Measurements from ENCODE around the gene OVOL1.

DNA sequence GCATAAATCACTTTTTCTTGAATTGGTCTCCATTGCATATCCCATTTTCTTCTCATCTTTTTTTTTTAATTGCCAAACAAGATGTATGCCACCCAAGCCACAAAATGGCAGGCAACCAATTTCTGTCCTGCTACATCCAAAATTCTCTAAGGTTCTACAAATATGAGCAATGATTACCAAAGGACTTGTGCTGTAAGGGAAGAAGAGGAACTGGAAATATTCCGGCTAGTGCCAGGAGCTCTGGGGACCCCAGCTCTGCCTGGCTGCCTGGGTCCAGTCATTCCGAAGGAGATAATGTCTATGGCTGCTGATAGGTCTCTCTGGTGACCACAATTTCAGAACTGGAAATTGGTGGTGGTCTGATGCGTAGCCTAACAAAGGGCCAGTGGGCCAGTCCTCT lies 29.8 kb downstream of the OVOL1 start:
- TF ChIP-seq POLR2AphosphoS5 (IDR thresholded peaks at IDR 0.05; ENCODE audit: borderline replicate concordance, low read depth, low read length): no peak
- no peak for TF ChIP-seq EZH2 (IDR thresholded peaks at IDR 0.05)
- no peak for TF ChIP-seq FOXP2 (optimal IDR thresholded peaks at IDR 0.05; ENCODE audit: control extremely low read depth, extremely low read length, insufficient read depth)

Data from SK-N-MC (cell line).